Femur (tissue), 1 donor: ENCODE results near the gene CDK5RAP3.
A peak's percentile ranks its signal among the peaks of the same experiment; 100 is the strongest.
"Not testable (repeated sequence)": the region's sequence is repeated elsewhere in the genome, so short reads cannot be mapped to it uniquely, and the experiment has no call there.

Source experiments
- DNase-seq: peaks from one replicate; pipeline ENCODE4 v3.0.0-alpha.2; 2017

The CDK5RAP3 gene

GRCh38 chr17:47975823-47976205 is 4.9 kb downstream of the CDK5RAP3 start:
- DNase-seq = no peak

DNA sequence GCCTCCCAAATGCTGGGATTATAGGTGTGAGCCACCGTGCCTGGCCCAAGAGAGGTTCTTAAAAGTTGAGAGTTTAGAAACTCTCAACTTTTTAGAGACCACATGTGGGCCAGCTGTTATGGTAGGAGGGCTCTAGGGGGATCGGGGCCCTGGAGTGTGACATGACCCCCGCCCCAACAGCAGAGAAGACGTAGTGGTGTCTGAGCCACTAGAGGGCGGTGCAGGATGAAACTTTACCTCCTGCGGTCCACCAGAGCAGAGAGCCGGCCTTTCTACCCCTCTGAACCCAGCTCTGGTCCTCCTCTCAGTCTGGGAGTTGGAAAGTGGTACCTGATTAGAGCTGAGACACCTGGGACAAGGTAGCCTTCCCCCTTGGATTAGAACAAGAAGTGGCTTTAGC is 7.4 kb downstream of the CDK5RAP3 start:
- peak; percentile 71 for DNase-seq

DNA sequence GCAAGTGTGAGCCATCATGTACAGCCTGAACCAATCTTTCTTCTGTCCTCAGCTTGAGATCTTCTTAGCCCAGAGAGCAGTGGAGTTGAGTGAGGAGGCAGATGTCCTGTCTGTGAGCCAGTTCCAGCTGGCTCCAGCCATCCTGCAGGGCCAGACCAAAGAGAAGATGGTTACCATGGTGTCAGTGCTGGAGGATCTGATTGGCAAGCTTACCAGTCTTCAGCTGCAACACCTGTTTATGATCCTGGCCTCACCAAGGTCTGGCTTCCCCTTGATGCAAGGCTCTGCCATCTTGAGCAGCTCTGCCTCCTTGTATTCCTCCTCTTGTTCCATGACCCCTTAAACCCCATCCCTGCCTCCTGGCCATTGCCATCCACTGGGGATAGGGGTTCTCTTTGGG is 9.6 kb downstream of the CDK5RAP3 start:
- no peak for DNase-seq

DNA sequence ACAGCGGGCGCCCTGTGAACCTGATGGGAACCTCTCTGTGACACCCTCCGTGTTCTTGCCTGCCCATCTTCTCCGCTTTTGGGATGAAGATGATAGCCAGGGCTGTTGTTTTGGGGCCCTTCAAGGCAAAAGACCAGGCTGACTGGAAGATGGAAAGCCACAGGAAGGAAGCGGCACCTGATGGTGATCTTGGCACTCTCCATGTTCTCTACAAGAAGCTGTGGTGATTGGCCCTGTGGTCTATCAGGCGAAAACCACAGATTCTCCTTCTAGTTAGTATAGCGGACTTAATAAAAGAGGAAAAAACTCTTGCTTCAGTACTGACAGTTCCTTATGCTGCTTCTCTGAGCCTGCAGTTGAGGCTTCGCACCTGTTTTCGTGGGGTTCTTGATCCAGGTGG is 10.5 kb downstream of the CDK5RAP3 start:
- no peak for DNase-seq

GRCh38 chr17:47982091-47982617 is 11.2 kb downstream of the CDK5RAP3 start:
- DNase-seq = no peak

GRCh38 chr17:47982645-47983390 is 11.9 kb downstream of the CDK5RAP3 start:
- DNase-seq = no peak

GRCh38 chr17:47983492-47984223 is 12.7 kb downstream of the CDK5RAP3 start:
- DNase-seq = no peak

GRCh38 chr17:47986520-47986919 is 15.6 kb downstream of the CDK5RAP3 start:
- no peak for DNase-seq

DNA sequence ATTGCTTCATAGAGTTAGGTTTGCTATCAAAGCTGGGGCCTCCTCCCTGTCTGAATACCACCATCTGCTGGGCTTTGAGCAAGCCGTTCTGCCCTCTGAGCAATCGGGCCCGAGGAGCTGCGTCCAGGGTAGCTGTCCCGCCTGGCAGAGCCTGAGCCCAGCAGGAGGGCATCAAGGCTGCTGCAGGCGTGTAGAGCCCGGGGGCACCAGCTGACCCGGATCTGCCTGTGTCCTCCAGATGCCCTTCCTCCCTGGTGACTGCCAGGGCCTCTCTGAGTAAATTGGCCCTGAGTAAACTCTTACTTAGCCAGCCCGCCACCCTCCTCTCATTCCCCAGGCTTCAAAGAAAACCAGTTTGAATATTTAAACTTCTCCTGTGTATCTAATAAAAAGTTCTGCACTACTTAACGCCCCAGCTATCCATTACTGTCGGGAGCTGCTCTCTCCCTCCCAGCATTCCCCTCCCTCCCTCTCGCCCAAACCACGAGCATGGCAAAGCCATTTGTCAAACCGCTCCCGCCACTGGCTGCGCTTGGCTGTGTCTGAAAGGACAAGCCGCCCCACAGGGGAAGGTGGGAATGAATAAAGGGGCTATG is 16.4 kb downstream of the CDK5RAP3 start:
- DNase-seq = peak; percentile 58

DNA sequence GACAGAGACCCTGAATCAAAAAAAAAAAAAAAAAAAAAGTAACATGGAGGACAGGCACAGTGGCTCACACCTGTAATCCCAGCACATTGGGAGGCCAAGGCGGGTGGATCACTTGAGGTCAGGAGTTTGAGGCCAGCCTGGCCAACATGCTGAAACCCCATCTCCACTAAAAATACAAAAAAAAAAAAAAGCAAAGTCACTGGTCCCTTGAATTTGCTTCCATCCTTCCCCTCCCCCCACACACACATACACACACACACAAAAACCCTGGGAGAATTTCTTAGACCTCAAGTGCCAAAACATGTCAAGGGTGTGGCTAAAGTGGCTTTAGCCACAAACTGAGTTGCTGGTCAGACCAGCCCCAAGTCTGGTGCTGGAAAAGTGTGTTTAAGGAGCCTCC is 17.5 kb downstream of the CDK5RAP3 start:
- DNase-seq = not testable (repeated sequence)

- DNase-seq = no peak
These were observed 18.2 kb downstream of the CDK5RAP3 start for GRCh38 chr17:47989159-47989558.

- no peak for DNase-seq
These were observed 18.8 kb downstream of the CDK5RAP3 start for GRCh38 chr17:47989700-47990099.

- DNase-seq = no peak
These were observed 20.2 kb downstream of the CDK5RAP3 start for GRCh38 chr17:47990962-47991731.

- DNase-seq = no peak
These were observed 21.3 kb downstream of the CDK5RAP3 start for GRCh38 chr17:47992216-47992615.

GRCh38 chr17:47993031-47993564 is 22.2 kb downstream of the CDK5RAP3 start:
- no peak for DNase-seq

DNA sequence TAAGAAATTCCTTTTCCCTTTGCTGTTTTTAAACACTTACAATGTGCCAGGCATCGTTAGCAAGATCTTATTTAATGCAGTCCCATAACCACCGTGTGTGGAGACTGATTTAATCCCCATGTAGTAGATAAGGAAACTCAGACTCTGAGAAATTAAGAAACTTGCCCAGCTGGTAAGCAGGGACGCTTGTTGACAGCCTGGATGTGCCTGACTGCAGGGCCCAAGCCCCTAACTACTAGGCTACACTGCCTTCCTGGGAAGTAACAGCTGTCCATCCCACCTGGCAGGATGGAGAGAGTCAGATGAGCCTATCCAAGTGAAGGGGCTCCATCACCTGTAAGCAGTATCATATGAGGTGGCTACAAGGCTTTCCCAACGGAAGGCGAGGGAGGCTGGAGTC is 23.1 kb downstream of the CDK5RAP3 start:
- DNase-seq = no peak

GRCh38 chr17:47994724-47995123 is 23.8 kb downstream of the CDK5RAP3 start:
- DNase-seq = no peak

DNA sequence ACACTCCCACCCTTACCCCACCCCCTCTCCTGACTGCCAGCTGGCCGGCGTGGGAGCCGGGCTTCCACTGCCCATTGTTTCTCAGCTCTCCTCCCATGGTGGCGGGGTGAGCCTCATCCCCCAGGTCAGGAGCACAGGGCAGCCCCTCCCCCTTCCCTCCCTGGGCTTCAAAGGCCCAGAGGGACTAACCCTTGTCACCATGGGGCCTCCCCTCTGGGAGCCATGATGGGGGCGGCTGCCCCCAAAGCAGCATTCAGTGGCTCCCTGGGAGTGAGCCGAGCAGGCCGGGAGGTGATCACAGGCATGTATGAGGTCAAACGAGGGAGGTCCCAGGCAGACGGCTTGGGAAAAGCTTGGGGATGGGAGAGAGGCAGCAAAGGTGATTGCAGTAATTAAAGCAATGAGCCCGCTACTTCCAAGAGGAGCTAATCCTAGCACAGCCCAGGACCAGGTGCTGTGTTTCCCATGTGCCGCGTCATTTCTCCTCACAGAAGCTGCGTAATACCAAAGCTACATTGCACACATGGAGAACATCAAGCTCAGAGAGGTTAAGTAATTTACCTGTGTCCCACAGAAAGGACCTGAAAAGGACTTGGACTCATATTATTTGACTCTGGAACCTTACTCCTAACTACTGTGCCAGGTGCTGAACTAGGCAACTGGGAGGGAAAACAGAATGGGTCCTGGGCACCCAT is 24.5 kb downstream of the CDK5RAP3 start:
- no peak for DNase-seq

GRCh38 chr17:47996201-47996600 is 25.3 kb downstream of the CDK5RAP3 start:
- DNase-seq = no peak

DNA sequence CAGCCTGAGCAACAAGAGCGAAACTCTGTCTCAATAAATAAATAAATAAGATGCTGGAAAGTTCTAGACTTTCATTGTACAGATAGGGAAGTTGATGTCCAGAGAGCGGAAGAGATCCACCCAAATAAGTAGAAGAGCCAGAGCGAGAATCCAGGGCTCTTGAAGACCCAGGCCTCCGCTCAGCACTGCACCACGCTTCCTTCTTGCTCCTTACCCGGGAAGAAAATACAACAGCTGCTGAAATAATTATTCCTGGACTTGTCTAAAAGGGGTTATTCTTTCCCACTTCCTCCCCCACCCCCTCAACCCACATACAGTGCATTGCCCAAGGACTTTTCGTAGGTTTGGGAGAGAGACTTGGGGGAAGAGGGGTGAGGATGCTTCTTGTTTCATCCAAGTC is 26.7 kb downstream of the CDK5RAP3 start:
- DNase-seq = no peak

- no peak for DNase-seq
These were observed 27.1 kb downstream of the CDK5RAP3 start for GRCh38 chr17:47998044-47998443.

GRCh38 chr17:47999582-47999981 is 28.7 kb downstream of the CDK5RAP3 start:
- no peak for DNase-seq
